Prostate gland (tissue), 2 donors: ENCODE results near the gene ZMYND8.

Source experiments
- CTCF ChIP-seq, 4 experiments: fragments of 200-600 bp in 2 of 4; fragments of 450-650 bp in 2 of 4; sonication (generic) in 2 of 4; IDR thresholded peaks; 1 replicate in 3 of 4; 2 replicates in 1 of 4; pipeline ENCODE4 v1.5.1; 2016 to 2019; ENCODE audit warnings: antibody characterized with exemption in 4 of 4, mild to moderate bottlenecking in 2 of 4, moderate library complexity in 2 of 4
- POLR2A ChIP-seq: fragments of 450-650 bp; IDR thresholded peaks from one replicate; pipeline ENCODE4 v1.6.1; 2016; ENCODE audit warnings: antibody characterized with exemption, mild to moderate bottlenecking
- POLR2AphosphoS5 ChIP-seq: sonication (generic); formaldehyde crosslinking; IDR thresholded peaks from one replicate; pipeline ENCODE4 v1.6.1; 2017; ENCODE audit warnings: antibody characterized with exemption

GRCh38 chr20:47216819-47217410 is 139.6 kb downstream of the ZMYND8 start:
- TF ChIP-seq POLR2A = no peak
- TF ChIP-seq CTCF (IDR thresholded peaks at IDR 0.05) = no peak
- no peak for TF ChIP-seq POLR2AphosphoS5
